ENCODE data around the gene NCAM1.

GRCh38 chr11:112972399-112973145 lies 11.4 kb downstream of the NCAM1 start:
- no peak for TF ChIP-seq POLR2A (IDR thresholded peaks at IDR 0.05; ENCODE audit: low read length)
- no peak for TF ChIP-seq GATA1 (IDR thresholded peaks at IDR 0.05; ENCODE audit: low read depth, low read length)
